ENCODE measurements around the gene KLRC3.
"Not testable (repeated sequence)": the region's sequence is repeated elsewhere in the genome, so short reads cannot be mapped to it uniquely, and the experiment has no call there.

KLRC3 gene

DNA sequence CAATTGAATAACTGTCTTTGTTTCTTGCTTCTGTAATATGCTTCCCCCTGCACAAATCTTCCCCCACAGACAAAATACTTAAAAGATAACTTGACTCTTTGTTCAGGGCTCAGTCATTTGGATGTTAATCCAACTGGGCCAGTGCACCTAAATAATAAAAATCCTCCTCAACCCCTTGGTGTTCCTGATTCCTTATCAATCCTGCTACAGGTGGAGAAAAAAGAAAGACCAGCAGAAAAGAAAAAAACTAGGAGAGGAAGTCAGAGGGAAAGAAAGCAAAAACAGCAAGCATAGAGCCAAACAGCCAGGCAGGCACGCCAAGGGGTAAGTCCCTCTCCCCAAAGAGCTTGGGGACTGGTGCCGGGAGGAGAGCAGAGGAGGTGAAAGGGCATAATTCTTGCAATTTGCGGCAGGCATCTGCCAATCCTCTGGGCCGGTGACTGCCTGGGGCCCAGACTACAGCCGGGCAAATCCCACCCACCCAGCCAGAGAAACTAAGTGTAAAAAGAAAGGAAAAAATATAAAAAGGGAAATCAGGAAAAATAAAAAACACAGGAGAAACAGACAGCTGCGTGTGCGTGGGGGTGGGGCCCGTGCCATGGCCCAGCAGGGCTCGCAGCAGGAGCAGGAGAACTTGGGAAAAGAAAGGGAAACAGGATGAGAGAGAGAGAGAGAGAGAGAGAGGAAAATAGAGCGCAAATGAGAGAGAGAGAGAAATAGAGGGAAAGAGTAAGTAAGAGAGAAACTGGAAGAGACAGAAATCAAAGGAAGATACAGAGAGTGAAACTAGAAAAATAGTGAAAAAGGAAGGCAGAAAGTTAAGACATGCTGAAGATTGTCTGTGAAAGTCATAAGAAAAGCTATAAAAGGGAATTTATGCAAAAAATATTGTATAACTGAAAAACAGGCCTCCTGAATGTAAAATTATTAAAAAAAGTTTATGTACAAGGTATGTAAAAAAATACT, 51.9 kb downstream of the KLRC3 start:
- Mint-ChIP-seq H3K4me1 (peaks cover 29% of the 10 kb centered on the region), H3K9me3 (no peaks in the 10 kb centered on the region), H3K27ac (no peak overlapping the region), H3K27me3 (ENCODE audit: low read depth) (no peaks in the 10 kb centered on the region), H3K36me3 (ENCODE audit: low read depth) (peaks cover 3% of the 10 kb centered on the region), H3K4me3 (peak overlapping the region; percentile 15 to 59 (median 54))
- TF ChIP-seq, protein P1, sequence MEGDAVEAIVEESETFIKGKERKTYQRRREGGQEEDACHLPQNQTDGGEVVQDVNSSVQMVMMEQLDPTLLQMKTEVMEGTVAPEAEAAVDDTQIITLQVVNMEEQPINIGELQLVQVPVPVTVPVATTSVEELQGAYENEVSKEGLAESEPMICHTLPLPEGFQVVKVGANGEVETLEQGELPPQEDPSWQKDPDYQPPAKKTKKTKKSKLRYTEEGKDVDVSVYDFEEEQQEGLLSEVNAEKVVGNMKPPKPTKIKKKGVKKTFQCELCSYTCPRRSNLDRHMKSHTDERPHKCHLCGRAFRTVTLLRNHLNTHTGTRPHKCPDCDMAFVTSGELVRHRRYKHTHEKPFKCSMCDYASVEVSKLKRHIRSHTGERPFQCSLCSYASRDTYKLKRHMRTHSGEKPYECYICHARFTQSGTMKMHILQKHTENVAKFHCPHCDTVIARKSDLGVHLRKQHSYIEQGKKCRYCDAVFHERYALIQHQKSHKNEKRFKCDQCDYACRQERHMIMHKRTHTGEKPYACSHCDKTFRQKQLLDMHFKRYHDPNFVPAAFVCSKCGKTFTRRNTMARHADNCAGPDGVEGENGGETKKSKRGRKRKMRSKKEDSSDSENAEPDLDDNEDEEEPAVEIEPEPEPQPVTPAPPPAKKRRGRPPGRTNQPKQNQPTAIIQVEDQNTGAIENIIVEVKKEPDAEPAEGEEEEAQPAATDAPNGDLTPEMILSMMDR (IDR thresholded peaks at IDR 0.05; ENCODE audit: unreplicated experiment in 3 of 3) = no peak

DNA sequence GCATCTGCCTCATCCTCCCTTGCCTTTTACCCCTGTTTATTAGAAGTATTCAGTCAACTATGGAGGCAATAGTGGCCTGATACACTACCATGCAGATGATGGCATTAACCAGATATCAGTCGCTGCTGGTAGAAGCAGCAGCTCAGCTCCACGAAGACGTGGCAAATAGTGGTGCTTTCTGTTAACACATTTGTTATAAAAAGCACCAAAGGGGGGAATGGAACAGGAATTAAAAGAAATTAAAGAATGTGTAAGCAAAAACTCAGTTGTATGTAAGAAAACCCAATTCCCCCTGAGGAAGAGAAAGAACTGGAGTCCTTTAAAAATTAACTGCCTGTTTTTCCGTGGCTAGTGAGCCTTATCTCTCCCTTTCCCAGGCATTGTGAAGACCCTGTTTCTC, 52.7 kb downstream of the KLRC3 start:
- H3K27ac Mint-ChIP-seq; H3K9me3 Mint-ChIP-seq; H3K36me3 Mint-ChIP-seq (ENCODE audit: low read depth); H3K27me3 Mint-ChIP-seq (ENCODE audit: low read depth): not testable (repeated sequence)
- Mint-ChIP-seq H3K4me3 (peak overlapping the region; percentile 15 to 59 (median 54)), H3K4me1 (peaks cover 29% of the 10 kb centered on the region)

DNA sequence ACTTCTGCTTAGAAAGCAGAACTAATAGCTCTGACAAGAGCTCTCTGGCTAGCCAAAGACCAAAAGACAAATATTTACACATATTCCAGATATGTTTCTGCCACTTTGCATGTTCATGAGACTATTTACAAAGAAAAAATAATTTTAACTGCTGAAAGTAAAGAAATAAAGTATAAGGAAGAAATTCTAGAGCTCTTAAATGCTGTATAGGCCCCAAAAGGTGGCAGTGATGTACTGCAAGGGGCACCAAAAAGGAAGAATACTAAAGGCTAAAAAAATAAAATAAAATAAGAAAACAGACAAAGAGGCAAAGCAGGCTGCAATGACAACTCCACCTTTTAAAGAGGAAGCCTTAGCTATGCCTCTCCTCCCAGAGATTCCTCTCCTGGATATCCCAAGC, 53.5 kb downstream of the KLRC3 start:
- TF ChIP-seq, protein P1 (IDR thresholded peaks at IDR 0.05; ENCODE audit: unreplicated experiment in 3 of 3) = peak; percentile 23 to 41 (median 25)
- no peaks in the 10 kb centered on the region for H3K9me3 Mint-ChIP-seq
- peak overlapping the region in 2 of 3 experiments; percentile 48 to 62 for H3K4me3 Mint-ChIP-seq
- no peak overlapping the region for H3K27ac Mint-ChIP-seq
- peaks cover 29% of the 10 kb centered on the region for H3K4me1 Mint-ChIP-seq
- H3K36me3 Mint-ChIP-seq (ENCODE audit: low read depth) = peaks cover 3% of the 10 kb centered on the region
- H3K27me3 Mint-ChIP-seq (ENCODE audit: low read depth) = no peaks in the 10 kb centered on the region

DNA sequence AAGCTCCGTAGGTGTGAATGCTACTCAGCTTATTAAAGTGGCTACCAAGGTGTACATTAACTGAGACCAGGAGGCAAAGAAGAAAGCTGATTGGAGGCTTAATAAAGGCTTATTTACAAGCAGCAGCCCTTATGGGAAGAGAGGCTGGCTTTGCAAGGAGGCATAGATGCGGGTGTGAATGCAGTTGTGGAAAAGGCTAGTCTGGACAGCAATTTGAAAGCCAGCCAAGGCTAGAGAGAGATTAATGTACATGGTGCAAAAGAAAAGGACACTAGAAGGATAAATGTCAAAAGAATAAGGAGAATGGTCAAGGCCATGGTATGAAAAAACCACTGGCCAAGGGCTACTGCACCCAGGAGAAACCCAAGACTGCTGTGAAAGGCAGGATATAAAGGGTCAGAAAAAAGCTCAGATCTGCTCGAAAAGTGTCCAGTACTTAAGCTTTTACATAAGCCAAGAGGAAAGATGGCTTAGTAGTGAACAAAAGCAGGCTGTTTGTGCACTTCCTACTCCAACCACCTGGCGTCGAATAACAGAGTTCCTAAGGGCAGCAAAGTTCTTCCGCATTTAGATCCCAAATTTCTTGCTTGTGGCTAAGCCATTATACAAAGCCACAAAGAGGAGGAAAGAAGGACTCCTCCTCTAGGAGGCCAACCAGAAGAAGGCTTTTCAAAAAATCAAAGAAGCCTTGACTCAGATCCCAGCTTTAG, 54.5 kb downstream of the KLRC3 start:
- H3K27me3 Mint-ChIP-seq (ENCODE audit: low read depth) = no peaks in the 10 kb centered on the region
- H3K4me1 Mint-ChIP-seq = peaks cover 38% of the 10 kb centered on the region
- TF ChIP-seq, protein P1 (IDR thresholded peaks at IDR 0.05; ENCODE audit: unreplicated experiment in 3 of 3) = peak in 2 of 3 experiments; percentile 17 to 30
- H3K27ac Mint-ChIP-seq = no peak overlapping the region
- H3K9me3 Mint-ChIP-seq = no peaks in the 10 kb centered on the region
- peaks cover 3% of the 10 kb centered on the region for H3K36me3 Mint-ChIP-seq (ENCODE audit: low read depth)
- H3K4me3 Mint-ChIP-seq = no peak overlapping the region

DNA sequence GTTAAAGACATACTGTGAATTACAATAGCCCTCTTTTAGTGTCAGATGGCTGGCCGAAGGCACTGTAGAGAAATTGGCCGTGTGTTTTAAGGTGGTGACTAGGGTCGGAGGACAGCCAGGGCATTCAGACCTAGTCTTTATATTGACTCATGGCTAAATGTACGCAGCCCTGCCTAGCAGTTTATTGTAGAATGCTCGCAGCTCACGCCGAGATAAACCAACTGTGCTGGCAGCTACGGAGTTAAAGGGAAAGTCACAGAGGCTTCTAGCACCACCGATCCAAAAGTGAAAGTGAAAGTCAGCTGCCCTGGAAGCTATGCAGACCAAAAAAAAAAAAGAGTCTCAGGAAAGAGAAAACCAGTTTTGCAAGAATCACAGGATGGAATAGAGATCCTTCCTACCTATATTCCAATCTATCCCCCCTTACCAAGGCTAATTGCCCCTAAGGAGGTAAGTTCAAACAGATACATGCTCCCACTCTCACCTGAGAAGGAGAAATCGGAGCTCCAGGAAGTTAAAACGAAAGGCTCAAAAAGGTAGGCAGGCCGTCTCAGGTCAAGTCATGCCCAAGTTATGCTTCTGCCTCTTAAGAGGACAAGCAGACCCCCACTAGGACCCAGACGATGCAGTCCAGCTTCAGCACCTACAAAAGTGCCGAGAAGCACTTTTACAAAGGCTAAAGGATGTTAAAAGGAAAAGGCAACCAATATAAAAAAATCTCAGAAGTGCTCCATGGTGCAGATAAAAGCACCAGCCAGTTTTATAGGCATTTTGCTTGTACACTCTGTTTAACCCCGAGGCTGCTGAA, 55.4 kb downstream of the KLRC3 start:
- Mint-ChIP-seq H3K4me1 (peaks cover 36% of the 10 kb centered on the region), H3K36me3 (ENCODE audit: low read depth) (peaks cover 3% of the 10 kb centered on the region), H3K27me3 (ENCODE audit: low read depth) (no peaks in the 10 kb centered on the region), H3K27ac (no peak overlapping the region), H3K4me3 (no peak overlapping the region), H3K9me3 (no peaks in the 10 kb centered on the region)
- TF ChIP-seq, protein P1 (IDR thresholded peaks at IDR 0.05; ENCODE audit: unreplicated experiment in 3 of 3) = no peak
